H1 (cell line): ENCODE data around the gene CLEC18C. TPM values are rescaled to one million over a fixed set of nuclear protein-coding genes. Genes with fewer than 3 reads are reported as not detected.
"Not testable (repeated sequence)": the region's sequence is repeated elsewhere in the genome, so short reads cannot be mapped to it uniquely, and the experiment has no call there.

Source experiments
- CTCF ChIA-PET: fragments of 300-600 bp; sonication (Branson Sonifier 250); formaldehyde crosslinking; loops from one replicate; lab custom pipeline; 2021; ENCODE audit not compliant: partially characterized antibody; lab: Charles Lee
- POLR2A ChIA-PET: fragments of 300-600 bp; sonication (Branson Sonifier 250); formaldehyde crosslinking; loops from one replicate; lab custom pipeline; 2021; ENCODE audit warnings: inconsistent platforms; ENCODE audit not compliant: partially characterized antibody; lab: Charles Lee
- DNase-seq, 2 experiments: peaks; one replicate each; pipeline versions ENCODE4 v3.0.0 to v3.0.0-alpha.2; 2010 to 2022; ENCODE audit warnings: low spot score in 2 of 2, low read depth in 1 of 2, mixed read lengths in 1 of 2
- FAIRE-seq: peaks from 2 replicates; lab custom pipeline; 2011; peaks lifted over from hg19 to GRCh38; lab: Jason Lieb, UNC
- H2AFZ ChIP-seq: 2 replicates; pipeline ENCODE4 v1.8.1; 2012; ENCODE audit warnings: low read length, inconsistent platforms
- H2AK5ac ChIP-seq: 2 replicates; pipeline ENCODE4 v1.6.1; 2013; ENCODE audit warnings: low read depth, low read length
- H2BK120ac ChIP-seq: replicated peaks from 2 replicates; pipeline ENCODE3; 2013; ENCODE audit warnings: low read depth, low read length, inconsistent platforms
- H2BK12ac ChIP-seq: 2 replicates; pipeline ENCODE4 v1.6.1; 2013; ENCODE audit warnings: low read depth, low read length
- H2BK15ac ChIP-seq: 2 replicates; pipeline ENCODE4 v1.6.1; 2013; ENCODE audit warnings: low read length
- H2BK20ac ChIP-seq: 2 replicates; pipeline ENCODE4 v1.6.1; 2013; ENCODE audit warnings: low read length
- H2BK5ac ChIP-seq: 2 replicates; pipeline ENCODE4 v1.6.1; 2013; ENCODE audit warnings: low read depth, low read length
- H3K14ac ChIP-seq: 2 replicates; pipeline ENCODE4 v1.6.1; 2013; ENCODE audit warnings: inconsistent platforms; ENCODE audit not compliant: insufficient read length
- H3K18ac ChIP-seq: 2 replicates; pipeline ENCODE4 v1.6.1; 2013; ENCODE audit warnings: low read length; ENCODE audit errors: extremely low read depth
- H3K23ac ChIP-seq: 2 replicates; pipeline ENCODE4 v1.6.1; 2013; ENCODE audit warnings: inconsistent platforms; ENCODE audit not compliant: insufficient read length
- H3K23me2 ChIP-seq: 2 replicates; pipeline ENCODE4 v1.6.1; 2013; ENCODE audit warnings: low read depth, low read length
- H3K27ac ChIP-seq: 2 replicates; pipeline ENCODE4 v1.6.1; 2011; ENCODE audit warnings: low read depth, low read length, inconsistent platforms
- H3K27me3 ChIP-seq, 4 experiments: replicated peaks in 1 of 4; 1 replicate in 1 of 4; 2 replicates in 3 of 4; pipeline versions ENCODE4 v1.6.1 to v1.8.1; 2011 to 2013; ENCODE audit warnings: low read length in 3 of 4, mild to moderate bottlenecking in 3 of 4, inconsistent platforms in 2 of 4, mixed read lengths in 2 of 4, moderate library complexity in 1 of 4; ENCODE audit not compliant: control insufficient read depth in 3 of 4, insufficient read depth in 3 of 4; ENCODE audit errors: extremely low read depth in 1 of 4
- H3K36me3 ChIP-seq, 4 experiments: 2 replicates each; pipeline versions ENCODE4 v1.6.1 to v1.8.1; 2011 to 2013; ENCODE audit warnings: mild to moderate bottlenecking in 4 of 4, low read length in 3 of 4, moderate library complexity in 2 of 4, control low read depth in 1 of 4, inconsistent platforms in 1 of 4; ENCODE audit not compliant: insufficient read depth in 4 of 4, control insufficient read depth in 2 of 4
- H3K4ac ChIP-seq: replicated peaks from 2 replicates; pipeline ENCODE3; 2013; ENCODE audit warnings: low read length, low read depth, mixed read lengths, inconsistent platforms; ENCODE audit not compliant: insufficient read length
- H3K4me1 ChIP-seq, 4 experiments: replicated peaks in 1 of 4; 1 replicate in 1 of 4; 2 replicates in 3 of 4; pipeline versions ENCODE4 v1.6.1 to v1.8.1; 2011 to 2013; ENCODE audit warnings: low read length in 3 of 4, inconsistent platforms in 2 of 4, mixed read lengths in 1 of 4; ENCODE audit not compliant: insufficient read depth in 4 of 4, control insufficient read depth in 3 of 4
- H3K4me2 ChIP-seq, 2 experiments: 2 replicates each; pipeline versions ENCODE4 v1.6.1 to v1.8.1; 2011 to 2013; ENCODE audit warnings: low read depth in 2 of 2, low read length in 2 of 2, control low read depth in 1 of 2, inconsistent platforms in 1 of 2, mild to moderate bottlenecking in 1 of 2; ENCODE audit not compliant: insufficient read depth in 1 of 2
- H3K4me3 ChIP-seq, 4 experiments: fragments of 200-600, 300-600 bp in 1 of 4; sonication (generic), shearing (Covaris generic), sonication (Bioruptor Twin) in 1 of 4; 2 replicates each; pipeline versions ENCODE4 v1.5.1 to v1.8.1; 2011 to 2016; ENCODE audit warnings: low read length in 4 of 4, low read depth in 3 of 4, control low read depth in 2 of 4, inconsistent platforms in 2 of 4, mild to moderate bottlenecking in 2 of 4, mixed read lengths in 1 of 4, moderate library complexity in 1 of 4; ENCODE audit not compliant: insufficient read depth in 2 of 4; ENCODE audit errors: extremely low read depth in 1 of 4
- H3K56ac ChIP-seq: replicated peaks from 2 replicates; pipeline ENCODE3; 2013; ENCODE audit warnings: low read depth, mild to moderate bottlenecking, mixed read lengths, low read length, inconsistent platforms; ENCODE audit not compliant: insufficient read length
- H3K79me1 ChIP-seq: 2 replicates; pipeline ENCODE4 v1.6.1; 2013; ENCODE audit warnings: low read depth, low read length, control low read depth
- H3K79me2 ChIP-seq, 2 experiments: 2 replicates each; pipeline versions ENCODE4 v1.6.1 to v1.8.1; 2012 to 2013; ENCODE audit warnings: low read length in 2 of 2, mild to moderate bottlenecking in 2 of 2, inconsistent platforms in 1 of 2; ENCODE audit not compliant: insufficient read depth in 2 of 2, control insufficient read depth in 1 of 2
- H3K9ac ChIP-seq, 4 experiments: replicated peaks in 1 of 4; 1 replicate in 1 of 4; 2 replicates in 3 of 4; pipeline versions ENCODE4 v1.6.1 to v1.8.1; 2011 to 2013; ENCODE audit warnings: low read depth in 3 of 4, low read length in 3 of 4, control low read depth in 2 of 4, mild to moderate bottlenecking in 2 of 4, moderate library complexity in 2 of 4, inconsistent platforms in 1 of 4; ENCODE audit errors: extremely low read depth in 1 of 4
- H3K9me3 ChIP-seq, 2 experiments: 2 replicates each; pipeline versions ENCODE4 v1.6.1 to v1.8.1; 2012 to 2013; ENCODE audit warnings: mild to moderate bottlenecking in 2 of 2, moderate library complexity in 2 of 2, control low read depth in 1 of 2, inconsistent platforms in 1 of 2, low read depth in 1 of 2, low read length in 1 of 2, mixed read lengths in 1 of 2; ENCODE audit not compliant: insufficient read depth in 2 of 2
- H4K20me1 ChIP-seq, 2 experiments: replicated peaks in 1 of 2; 2 replicates each; pipeline versions ENCODE3 to v1.8.1; 2011 to 2013; ENCODE audit warnings: inconsistent platforms in 2 of 2, low read length in 2 of 2, mild to moderate bottlenecking in 1 of 2; ENCODE audit not compliant: insufficient read depth in 2 of 2, control insufficient read depth in 1 of 2
- H4K5ac ChIP-seq: 2 replicates; pipeline ENCODE4 v1.6.1; 2013; ENCODE audit warnings: low read length, low read depth, mixed read lengths, inconsistent platforms; ENCODE audit not compliant: insufficient read length
- H4K8ac ChIP-seq: 2 replicates; pipeline ENCODE4 v1.8.0; 2013; ENCODE audit warnings: mild to moderate bottlenecking, moderate library complexity, low read length, inconsistent platforms; ENCODE audit not compliant: insufficient read depth; ENCODE audit errors: extremely low read depth
- H4K91ac ChIP-seq: replicated peaks from 2 replicates; pipeline ENCODE3; 2013; ENCODE audit warnings: low read length, mixed read lengths, inconsistent platforms; ENCODE audit not compliant: insufficient read length
- WGBS, 2 experiments: shearing (Covaris generic) in 1 of 2; methylation state at CpG; one replicate each; pipeline versions ENCODE4 v1.1.6 to v1.1.7; 2013 to 2015; ENCODE audit warnings: low lambda C conversion rate in 2 of 2, mixed read lengths in 2 of 2, inconsistent platforms in 1 of 2, low coverage in 1 of 2, missing lambda C conversion rate in 1 of 2; ENCODE audit not compliant: insufficient replicate concordance in 2 of 2, insufficient coverage in 1 of 2, insufficient read length in 1 of 2; ENCODE audit errors: extremely low coverage in 1 of 2, missing lambda C conversion rate in 1 of 2; 5-methylcytosine and 5-hydroxymethylcytosine counted together
- polyA plus RNA-seq, 7 experiments: library from polyadenylated mRNA; depleted of rRNA in 3 of 7; stranded (reverse) in 5 of 7; unstranded in 2 of 7; fragments of >200 nt in 5 of 7; fragments of 200-250 nt in 2 of 7; gene quantifications; 1 replicate in 5 of 7; 2 replicates in 1 of 7; 4 replicates in 1 of 7; pipeline versions ENCODE4 v1.2.1 to v1.2.3, GENCODE V29; 2011 to 2013; ENCODE audit warnings: missing spikeins in 2 of 7, mixed read lengths in 2 of 7
- total RNA-seq: library from RNA; stranded (reverse); fragmentation: NEBNext Ultra II Directional; extraction: Animal tissue kit (Norgen Biotek cat#: 25700); gene quantifications from 2 replicates; pipeline ENCODE4 v1.2.1, GENCODE V29; 2021

The CLEC18C gene
- total and polyA plus RNA-seq, 2 of the 8 experiments (the other 6 are each of a cell fraction or from before 2014, with no cell fraction given), result 0.11 TPM; not detected in 1

DNA sequence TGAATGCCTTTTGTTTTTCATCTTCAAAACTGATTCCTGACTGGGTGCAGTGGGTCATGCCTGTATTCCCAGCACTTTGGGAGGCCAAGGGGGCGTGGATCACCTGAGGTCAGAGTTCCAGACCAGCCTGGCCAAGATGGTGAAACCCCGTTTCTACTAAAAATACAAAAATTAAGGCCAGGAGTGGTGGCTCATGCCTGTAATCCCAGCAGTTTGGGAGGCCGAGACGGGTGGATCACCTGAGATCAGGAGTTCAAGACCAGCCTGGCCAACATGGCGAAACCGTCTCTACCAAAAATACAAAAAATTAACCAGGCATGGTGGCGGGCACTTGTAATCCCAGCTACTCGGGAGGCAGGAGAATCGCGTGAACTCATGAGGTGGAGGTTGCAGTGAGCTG is 30.8 kb upstream of the CLEC18C start:
- CTCF ChIA-PET, H2BK12ac ChIP-seq, H4K20me1 ChIP-seq, H3K4me1 ChIP-seq, H3K4me2 ChIP-seq, H2BK20ac ChIP-seq, H3K9me3 ChIP-seq, H3K9ac ChIP-seq, H3K79me2 ChIP-seq, H4K91ac ChIP-seq, H2BK120ac ChIP-seq, H3K79me1 ChIP-seq, H3K4me3 ChIP-seq, DNase-seq, H2BK15ac ChIP-seq, H3K18ac ChIP-seq, H3K56ac ChIP-seq, H3K23ac ChIP-seq, H3K4ac ChIP-seq, H4K5ac ChIP-seq, H3K23me2 ChIP-seq, H2BK5ac ChIP-seq, H4K8ac ChIP-seq, H2AFZ ChIP-seq, H3K14ac ChIP-seq, H3K27ac ChIP-seq, POLR2A ChIA-PET, H3K27me3 ChIP-seq, H2AK5ac ChIP-seq, FAIRE-seq: not testable (repeated sequence)
- peaks cover 6 to 40% (median 22%) of the 10 kb centered on the region in 4 experiments; a peak in 6 of 8 replicates for H3K36me3 ChIP-seq
- WGBS, 2 experiments, result 94% methylated on average over 10 of the region's 10 CpGs; no CpG with 5 or more reads in 1 of the 2 experiments

DNA sequence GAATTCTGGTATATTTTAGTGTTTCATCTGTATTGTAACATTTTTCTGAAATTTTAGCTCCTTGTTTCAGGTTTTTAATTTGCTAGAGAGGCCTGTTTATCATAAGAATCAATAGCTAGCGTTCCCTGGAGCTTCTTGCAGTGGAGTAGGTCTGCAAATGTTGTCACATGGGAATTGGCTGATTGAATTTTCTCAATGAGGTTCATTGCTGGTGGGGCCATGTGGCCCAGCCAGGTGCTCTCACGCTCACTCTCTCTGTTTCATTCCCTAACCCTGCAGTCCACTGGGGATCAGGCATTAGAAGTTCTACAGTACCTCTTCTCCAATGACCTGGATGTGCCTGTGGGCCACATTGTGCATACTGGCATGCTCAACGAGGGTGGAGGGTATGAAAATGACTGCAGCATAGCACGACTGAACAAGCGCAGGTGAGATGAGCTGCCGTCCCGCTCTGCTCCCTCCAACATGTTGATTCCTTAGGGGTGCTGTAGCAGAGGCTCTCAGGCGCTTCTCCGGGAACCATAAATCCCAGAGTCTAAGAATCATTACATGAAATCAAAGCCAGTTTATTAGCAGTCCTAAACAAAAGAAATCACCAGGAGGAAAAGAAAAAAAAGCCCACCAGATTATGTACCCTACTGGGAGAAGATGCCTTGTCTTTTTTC is 30.2 kb upstream of the CLEC18C start:
- H3K4me1 ChIP-seq, H2BK5ac ChIP-seq, CTCF ChIA-PET, H3K27ac ChIP-seq, H2BK120ac ChIP-seq, H3K79me1 ChIP-seq, H2BK12ac ChIP-seq, H3K4me3 ChIP-seq, H2AK5ac ChIP-seq, H3K27me3 ChIP-seq, H3K23ac ChIP-seq, H4K5ac ChIP-seq, H2BK15ac ChIP-seq, H3K18ac ChIP-seq, H4K8ac ChIP-seq, H3K9ac ChIP-seq, POLR2A ChIA-PET, H3K56ac ChIP-seq, H2BK20ac ChIP-seq, FAIRE-seq, H3K79me2 ChIP-seq, H3K4ac ChIP-seq, DNase-seq, H2AFZ ChIP-seq, H3K9me3 ChIP-seq, H4K91ac ChIP-seq, H3K14ac ChIP-seq, H4K20me1 ChIP-seq, H3K23me2 ChIP-seq, H3K4me2 ChIP-seq: not testable (repeated sequence)
- peaks cover 8 to 46% (median 26%) of the 10 kb centered on the region in 4 experiments; a peak in 6 of 8 replicates for H3K36me3 ChIP-seq
- 86% methylated on average over 9 of the region's 9 CpGs; no CpG with 5 or more reads in 1 of the 2 experiments for WGBS, 2 experiments
